ENCODE results near the gene C5orf15.

- TF ChIP-seq CTCF (conservative IDR thresholded peaks at IDR 0.05; ENCODE audit: low read depth in 2 of 2) (no peak), CREB1 (CRISPR knock-in tag; IDR thresholded peaks at IDR 0.05; ENCODE audit: low read depth) (no peak), EZH2 (IDR thresholded peaks at IDR 0.05; ENCODE audit: low read depth, unreplicated experiment) (no peak), EZH2phosphoT487 (IDR thresholded peaks at IDR 0.05; ENCODE audit: unreplicated experiment) (no peak), REST (IDR thresholded peaks at IDR 0.05; ENCODE audit: unreplicated experiment) (no peak), JUNB (IDR thresholded peaks at IDR 0.05; ENCODE audit: unreplicated experiment) (no peak), POLR2AphosphoS5 (IDR thresholded peaks at IDR 0.05; ENCODE audit: low read depth) (no peak), NANOG (IDR thresholded peaks at IDR 0.05; ENCODE audit: borderline replicate concordance) (no peak), ZNF114 (CRISPR knock-in tag; IDR thresholded peaks at IDR 0.05) (no peak), ETS1 (IDR thresholded peaks at IDR 0.05) (no peak), STAT1 (IDR thresholded peaks at IDR 0.05; ENCODE audit: unreplicated experiment) (no peak)
These were observed 6.3 kb downstream of the C5orf15 start for GRCh38 chr5:133962131-133962530.
